Natural killer cell (primary cell): ENCODE data around the gene ARHGEF9. TPM values are rescaled to one million over a fixed set of nuclear protein-coding genes. Genes with fewer than 3 reads are reported as not detected.
"Not testable (repeated sequence)": the region's sequence is repeated elsewhere in the genome, so short reads cannot be mapped to it uniquely, and the experiment has no call there.

Source experiments
- ATAC-seq, 3 donors: fragments of 150-1000 bp in 2 of 3; fragments of 200-7000 bp in 1 of 3; cut with Tn5 transposase; 1 replicate in 1 of 3; 2 replicates in 2 of 3; pipeline ENCODE4 v1.10.0; 2021; ENCODE audit warnings: mild to moderate bottlenecking in 2 of 3, moderate library complexity in 2 of 3
- DNase-seq, 2 donors: peaks; one replicate each; pipeline versions ENCODE4 v3.0.0 to v3.0.0-alpha.2; 2013 to 2021; ENCODE audit warnings: mixed read lengths in 1 of 2
- H3K27ac ChIP-seq: one replicate; pipeline ENCODE4 v1.5.1; 2013; ENCODE audit warnings: mild to moderate bottlenecking, low read length
- H3K27me3 ChIP-seq: one replicate; pipeline ENCODE4 v1.6.1; 2013; ENCODE audit warnings: low read length; ENCODE audit not compliant: control insufficient read depth, insufficient read depth
- H3K36me3 ChIP-seq: one replicate; pipeline ENCODE4 v1.6.1; 2013; ENCODE audit warnings: low read length; ENCODE audit not compliant: control insufficient read depth, insufficient read depth
- H3K4me1 ChIP-seq: one replicate; pipeline ENCODE4 v1.6.1; 2013; ENCODE audit warnings: low read length; ENCODE audit not compliant: control insufficient read depth, insufficient read depth
- H3K4me3 ChIP-seq: one replicate; pipeline ENCODE4 v1.5.1; 2013; ENCODE audit warnings: low read length
- H3K9me3 ChIP-seq: one replicate; pipeline ENCODE4 v1.6.1; 2013; ENCODE audit warnings: low read length; ENCODE audit not compliant: control insufficient read depth, insufficient read depth
- H3K27ac Mint-ChIP-seq, 2 donors: one replicate each; pipeline ENCODE4 v1.8.0; 2022; ENCODE audit warnings: mild to moderate bottlenecking in 2 of 2, mixed read lengths in 2 of 2, moderate library complexity in 1 of 2
- H3K27me3 Mint-ChIP-seq, 2 donors: one replicate each; pipeline ENCODE4 v1.8.0; 2022; ENCODE audit warnings: low read depth in 2 of 2, mixed read lengths in 2 of 2
- H3K36me3 Mint-ChIP-seq: one replicate; pipeline ENCODE4 v1.8.0; 2022; ENCODE audit warnings: mixed read lengths
- H3K4me1 Mint-ChIP-seq, 2 donors: one replicate each; pipeline ENCODE4 v1.8.0; 2022; ENCODE audit warnings: mixed read lengths in 2 of 2
- H3K4me3 Mint-ChIP-seq: one replicate; pipeline ENCODE4 v1.8.0; 2022; ENCODE audit warnings: mild to moderate bottlenecking, moderate library complexity, mixed read lengths
- H3K9me3 Mint-ChIP-seq, 2 donors: one replicate each; pipeline ENCODE4 v1.8.0; 2022; ENCODE audit warnings: mixed read lengths in 2 of 2
- CTCF ChIP-seq: fragments of 200-600 bp; IDR thresholded peaks from one replicate; pipeline ENCODE4 v1.8.0; 2022; ENCODE audit warnings: antibody characterized with exemption
- WGBS: methylation state at CpG from one replicate; pipeline ENCODE4 v1.1.7; 2013; ENCODE audit warnings: missing lambda C conversion rate; ENCODE audit not compliant: insufficient coverage; 5-methylcytosine and 5-hydroxymethylcytosine counted together
- intact Hi-C: fragments of 100-400 bp; cut with micrococcal nuclease; formaldehyde crosslinking; loops from one replicate; pipeline ENCODE4 v1.14.2; 2022
- total RNA-seq, 4 donors: library from RNA; stranded (reverse); fragments of 120-200 nt in 1 of 4; gene quantifications; one replicate each; pipeline versions ENCODE4 v1.2.3 to v1.2.4, GENCODE V29; 2013 to 2022

ARHGEF9 gene
- total RNA-seq, 3 donors from 2014 or later (not counting 1 experiment from before 2014, with no cell fraction given): 52.3 to 69.1 (median 64.2) TPM

DNA sequence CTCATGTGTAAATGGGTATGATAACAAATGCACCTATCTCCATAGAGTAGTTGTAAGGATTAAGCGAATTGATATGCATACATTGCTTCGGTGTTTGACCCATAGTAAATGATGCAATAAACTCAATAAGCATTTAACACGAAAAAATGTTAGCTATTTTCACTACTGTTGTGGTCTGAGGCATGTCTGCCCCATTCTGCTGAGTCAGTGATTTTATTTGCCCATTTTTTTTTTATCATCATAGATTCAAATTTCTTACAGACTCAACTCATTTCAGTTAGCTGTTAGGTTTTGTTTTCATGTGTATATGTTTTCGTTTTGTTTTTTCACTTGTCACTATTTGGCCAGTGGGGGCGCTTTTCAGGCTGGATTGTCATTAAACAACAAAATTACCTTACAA, 27.8 kb upstream of the ARHGEF9 start:
- Histone ChIP-seq H3K4me1 (no peaks in the 10 kb centered on the region), H3K27me3 (no peaks in the 10 kb centered on the region), H3K4me3 (no peak overlapping the region), H3K36me3 (no peaks in the 10 kb centered on the region), H3K9me3 (no peaks in the 10 kb centered on the region), H3K27ac (no peak overlapping the region)
- 92% methylated on average over 3 of the region's 5 CpGs for WGBS
- DNase-seq (no peak), ATAC-seq (no peak)
- no peak for TF ChIP-seq CTCF
- no peak overlapping the region for H3K4me3 Mint-ChIP-seq
- no peaks in the 10 kb centered on the region for H3K9me3 Mint-ChIP-seq
- intact Hi-C loops: no loop called here
- no peaks in the 10 kb centered on the region for H3K36me3 Mint-ChIP-seq
- H3K4me1 Mint-ChIP-seq: no peaks in the 10 kb centered on the region
- peaks cover 0 to 7% of the 10 kb centered on the region in 2 donors for H3K27me3 Mint-ChIP-seq
- H3K27ac Mint-ChIP-seq: no peak overlapping the region

DNA sequence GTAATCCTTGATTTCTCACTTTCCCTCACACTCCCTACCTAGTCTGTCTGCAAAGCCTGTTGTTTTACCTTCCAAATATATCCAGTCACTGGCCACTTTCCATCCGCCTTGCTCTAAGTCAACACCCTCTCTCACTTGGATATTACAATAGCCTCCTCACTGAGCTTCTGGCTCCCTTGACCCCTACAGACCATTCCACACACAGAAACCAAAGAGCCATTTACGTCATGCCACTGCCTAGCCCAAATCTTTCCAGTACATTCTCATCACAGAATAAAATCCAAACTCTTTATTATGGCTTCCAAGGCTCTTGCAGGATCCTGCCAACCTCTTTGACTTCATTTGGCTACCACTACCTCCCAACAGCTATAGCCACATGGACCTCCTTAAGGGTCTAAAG, 25.7 kb upstream of the ARHGEF9 start:
- DNase-seq (no peak), ATAC-seq (no peak)
- Histone ChIP-seq H3K4me1 (no peaks in the 10 kb centered on the region), H3K36me3 (no peaks in the 10 kb centered on the region), H3K27me3 (no peaks in the 10 kb centered on the region), H3K27ac (no peak overlapping the region), H3K4me3 (no peak overlapping the region), H3K9me3 (no peaks in the 10 kb centered on the region)
- Mint-ChIP-seq H3K9me3 (no peaks in the 10 kb centered on the region), H3K36me3 (no peaks in the 10 kb centered on the region), H3K27me3 (peaks cover 0 to 7% of the 10 kb centered on the region in 2 donors), H3K27ac (no peak overlapping the region), H3K4me3 (no peak overlapping the region), H3K4me1 (no peaks in the 10 kb centered on the region)
- WGBS: 98% methylated on average over 2 of the region's 2 CpGs
- no peak for TF ChIP-seq CTCF
- intact Hi-C loops: no loop called here

- no peak overlapping the region for H3K4me3 Mint-ChIP-seq
- H3K9me3 Mint-ChIP-seq: no peaks in the 10 kb centered on the region
- no peak for DNase-seq
- Histone ChIP-seq H3K9me3 (no peaks in the 10 kb centered on the region), H3K36me3 (no peaks in the 10 kb centered on the region), H3K4me3 (no peak overlapping the region), H3K27ac (no peak overlapping the region), H3K4me1 (no peaks in the 10 kb centered on the region), H3K27me3 (no peaks in the 10 kb centered on the region)
- TF ChIP-seq CTCF: no peak
- 85% methylated on average over 3 of the region's 3 CpGs for WGBS
- H3K36me3 Mint-ChIP-seq: no peaks in the 10 kb centered on the region
- H3K27ac Mint-ChIP-seq: no peak overlapping the region
- H3K4me1 Mint-ChIP-seq: no peaks in the 10 kb centered on the region
- intact Hi-C loops: no loop called here
- no peak for ATAC-seq
- peaks cover 2 to 7% of the 10 kb centered on the region in 2 donors for H3K27me3 Mint-ChIP-seq
These were observed 24.2 kb upstream of the ARHGEF9 start for GRCh38 chrX:63809173-63809572.

DNA sequence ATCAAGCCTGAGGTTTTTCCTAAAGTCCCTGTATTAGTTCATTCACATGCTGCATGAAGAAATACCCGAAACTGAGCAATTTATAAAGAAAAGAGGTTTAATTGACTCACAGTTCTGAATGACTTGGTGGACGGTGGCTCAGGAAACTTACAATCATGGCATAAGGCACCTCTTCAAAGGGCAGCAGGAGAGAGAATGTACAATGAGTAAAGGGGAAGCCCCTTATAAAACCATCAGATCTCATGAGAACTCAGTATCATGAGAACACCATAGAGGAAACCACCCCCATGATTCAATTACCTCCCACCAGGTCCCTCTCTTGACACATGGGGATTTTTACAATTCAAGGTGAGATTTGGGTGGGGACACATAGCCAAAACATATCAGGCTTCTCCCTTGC, 10.4 kb upstream of the ARHGEF9 start:
- H3K27me3 Mint-ChIP-seq: peaks cover 16 to 28% of the 10 kb centered on the region in 2 donors
- H3K36me3 Mint-ChIP-seq, ATAC-seq, H3K9me3 ChIP-seq, H3K4me3 ChIP-seq, H3K4me1 Mint-ChIP-seq, H3K4me1 ChIP-seq, H3K27me3 ChIP-seq, H3K4me3 Mint-ChIP-seq, DNase-seq, H3K9me3 Mint-ChIP-seq, H3K36me3 ChIP-seq, intact Hi-C loops, H3K27ac Mint-ChIP-seq, H3K27ac ChIP-seq: not testable (repeated sequence)
- WGBS: 76% methylated on average over 2 of the region's 2 CpGs
